RPMI8226 (cell line): ENCODE results near the gene HDGFL1.
A peak's percentile ranks its signal among the peaks of the same experiment; 100 is the strongest.

Experiments
- DNase-seq: peaks from one replicate; pipeline ENCODE4 v3.0.0-alpha.2; 2015

The HDGFL1 gene

GRCh38 chr6:22569281-22570184 lies at the start of gene HDGFL1:
TSS of gene HDGFL1 (plus strand) at chr6:22569566. CDS start at chr6:22569576, 10 bp downstream.
- DNase-seq = no peak

DNA sequence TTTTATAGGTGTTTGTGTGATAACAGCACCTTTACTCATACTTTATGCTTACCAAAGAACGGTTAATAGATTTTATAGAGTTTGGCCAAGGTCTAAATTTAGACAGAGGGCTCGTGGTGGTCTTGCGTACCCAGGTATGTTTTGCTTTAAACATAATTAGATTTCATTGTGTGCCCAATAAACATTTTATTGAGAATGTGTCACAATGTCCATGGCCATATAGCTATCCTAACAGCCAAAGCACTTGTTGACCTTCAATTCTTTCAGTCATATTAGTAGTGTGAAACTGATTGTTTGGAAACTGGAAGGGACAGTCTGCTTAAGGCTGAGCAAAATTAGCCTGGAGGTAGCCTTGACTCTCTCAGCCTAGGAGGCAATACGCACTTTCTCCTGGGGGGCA lies 48.3 kb upstream of the HDGFL1 start:
- no peak for DNase-seq

GRCh38 chr6:22526736-22527135 lies 42.6 kb upstream of the HDGFL1 start:
- no peak for DNase-seq

- DNase-seq = no peak
Measured at GRCh38 chr6:22529866-22530265, 39.5 kb upstream of the HDGFL1 start.

- no peak for DNase-seq
Measured at GRCh38 chr6:22530506-22530905, 38.9 kb upstream of the HDGFL1 start.

DNA sequence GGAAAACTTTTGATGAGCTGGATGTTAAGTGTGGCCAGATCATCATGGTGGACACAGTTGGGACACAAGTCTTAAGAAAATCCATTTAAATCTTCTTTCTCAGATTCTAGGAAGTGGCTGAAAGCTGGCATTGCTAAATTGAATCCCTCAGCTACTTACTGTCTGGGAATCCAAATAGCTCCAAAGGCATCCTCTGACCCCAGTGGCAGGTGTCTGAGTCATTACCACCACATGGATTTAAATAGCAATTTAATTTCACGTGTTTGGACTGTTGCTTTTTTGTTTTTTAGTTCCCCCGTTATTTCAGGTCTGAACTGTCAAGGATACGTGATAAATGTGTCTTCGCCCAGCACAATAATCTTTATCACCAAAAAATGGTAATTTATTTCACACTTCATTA lies 33.2 kb upstream of the HDGFL1 start:
- no peak for DNase-seq

DNA sequence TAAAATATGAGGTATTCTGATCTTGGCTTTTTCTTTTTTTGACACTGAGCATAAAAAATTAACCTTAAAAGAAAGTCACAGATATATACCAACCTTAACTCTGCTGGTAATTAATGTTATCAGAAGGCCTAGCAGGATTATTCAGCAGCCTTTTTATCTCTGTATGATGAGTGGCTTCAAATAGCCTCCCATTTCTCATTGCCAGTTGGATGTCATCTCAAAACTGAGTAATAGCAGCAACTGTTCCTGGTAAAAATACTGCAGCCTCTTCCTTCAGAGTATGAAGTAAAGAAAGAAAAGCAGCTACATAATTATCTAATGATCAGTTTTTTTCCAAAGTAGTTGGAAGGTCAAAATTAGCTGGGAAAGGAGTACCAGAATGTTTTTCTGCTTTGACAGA lies 24.9 kb upstream of the HDGFL1 start:
- DNase-seq = no peak

GRCh38 chr6:22545051-22545450 lies 24.3 kb upstream of the HDGFL1 start:
- DNase-seq = no peak

DNA sequence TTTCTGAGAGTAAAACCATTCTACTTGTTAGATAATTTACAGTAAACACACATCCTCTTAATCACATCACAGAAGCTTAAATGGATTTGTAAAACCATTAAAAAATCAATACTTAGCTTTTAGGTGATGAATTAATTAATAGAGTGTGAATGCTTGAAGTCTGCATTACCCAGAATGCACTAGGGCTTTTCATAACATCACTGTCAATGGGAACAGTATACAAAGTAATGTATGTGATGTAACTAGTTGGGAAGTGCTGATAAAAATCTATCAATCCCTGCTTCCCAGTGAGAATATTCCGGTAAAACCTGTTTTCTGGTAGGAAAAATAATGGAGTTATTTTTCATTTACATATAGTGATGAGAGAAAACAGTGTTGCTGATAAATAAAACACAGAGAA lies 23.1 kb upstream of the HDGFL1 start:
- no peak for DNase-seq

DNA sequence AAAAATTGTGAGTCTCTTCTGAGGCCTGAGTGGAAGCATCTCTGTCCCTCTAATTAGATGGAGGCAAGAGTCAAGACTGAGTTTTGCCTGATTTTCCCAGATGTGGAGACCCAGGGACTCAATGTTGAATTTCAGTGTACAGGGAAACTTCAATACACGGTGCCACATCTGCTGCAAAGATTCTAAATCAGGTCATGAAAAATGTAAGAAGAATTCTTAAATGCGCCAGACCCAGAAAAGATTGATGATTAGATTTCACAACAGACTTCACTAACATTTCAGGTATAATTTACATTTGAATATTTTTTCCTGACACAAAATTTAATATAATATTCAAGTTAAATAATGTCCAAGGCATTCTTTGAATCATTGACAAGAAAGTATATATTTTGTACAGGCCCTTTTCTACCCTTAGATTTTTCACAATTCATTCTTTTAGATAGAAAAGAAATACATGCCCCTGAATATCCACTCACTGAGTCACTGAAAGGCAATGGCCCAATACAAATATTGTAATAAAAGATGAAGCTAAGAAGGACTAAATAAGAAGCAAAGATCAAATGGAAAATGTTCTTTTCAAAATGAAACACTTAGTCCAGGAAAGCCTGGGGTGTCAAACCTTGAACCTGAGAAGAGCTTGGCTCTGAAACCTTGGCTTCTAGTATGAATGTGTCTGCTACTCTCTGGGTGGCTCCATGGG lies 18.2 kb upstream of the HDGFL1 start:
- no peak for DNase-seq

DNA sequence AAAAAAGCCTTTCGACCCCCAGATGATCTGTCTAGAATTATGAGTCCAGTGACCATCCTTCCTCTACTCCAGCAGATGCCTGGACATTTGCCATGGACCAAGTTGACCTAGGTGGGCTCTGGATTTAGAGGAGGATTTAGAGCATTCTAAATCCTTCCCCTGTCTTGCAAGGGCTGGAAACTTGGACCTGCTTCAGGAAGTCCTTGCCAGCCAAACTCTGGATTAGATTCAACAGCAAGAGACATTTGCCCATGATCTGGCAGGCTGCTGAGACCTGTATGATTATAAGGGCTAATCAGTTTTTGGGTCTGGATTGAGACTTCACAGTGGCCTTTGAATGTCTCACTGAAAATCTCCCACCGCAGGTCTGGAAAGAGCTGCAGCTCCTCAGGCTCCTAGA lies 13.1 kb upstream of the HDGFL1 start:
- no peak for DNase-seq

- DNase-seq = no peak
Measured at GRCh38 chr6:22557007-22557406, 12.4 kb upstream of the HDGFL1 start.

GRCh38 chr6:22558288-22558882 lies 11.0 kb upstream of the HDGFL1 start:
- no peak for DNase-seq

GRCh38 chr6:22568854-22569253 lies 512 bp upstream of the HDGFL1 start:
- peak; percentile 17 for DNase-seq

- DNase-seq = no peak
Measured at GRCh38 chr6:22570185-22570551, 802 bp downstream of the HDGFL1 start.

DNA sequence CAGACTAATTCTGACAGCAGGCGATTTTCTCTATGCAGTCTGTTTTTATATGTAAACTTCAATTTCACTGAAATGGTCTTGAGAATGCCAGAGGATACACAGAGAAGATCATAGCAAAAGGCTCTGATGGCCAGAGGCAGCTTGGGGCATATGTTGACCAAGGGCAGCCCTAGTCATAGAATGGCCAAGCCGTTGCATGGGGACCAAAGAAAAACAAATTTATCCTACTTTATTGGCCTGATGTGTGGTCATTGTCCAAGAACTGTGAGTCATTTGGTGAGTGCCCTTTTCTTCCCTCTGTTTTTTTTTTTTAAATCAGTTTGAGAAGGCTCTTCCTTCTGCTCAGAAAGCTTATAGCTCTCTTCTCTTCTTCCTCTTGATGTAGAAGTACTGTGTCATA lies 5.8 kb downstream of the HDGFL1 start:
- DNase-seq = no peak

DNA sequence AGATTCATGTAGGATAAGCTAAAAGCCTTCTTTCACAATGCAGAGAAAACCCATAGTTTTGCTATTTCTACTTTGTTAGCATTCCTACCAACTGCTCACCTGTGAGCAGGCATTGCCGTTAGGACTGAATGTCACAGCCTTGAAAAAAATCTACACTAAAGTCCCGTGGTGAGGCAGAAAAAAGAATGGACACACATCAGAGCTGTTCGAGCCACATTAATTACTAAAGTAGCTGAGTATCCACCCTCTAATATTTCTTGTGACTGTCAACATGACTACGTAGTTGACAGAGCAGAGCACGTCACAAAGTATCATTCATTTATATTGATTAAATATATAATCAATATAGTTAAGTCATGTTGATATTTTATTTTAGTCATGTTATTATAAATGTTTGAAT lies 10.1 kb downstream of the HDGFL1 start:
- no peak for DNase-seq

DNA sequence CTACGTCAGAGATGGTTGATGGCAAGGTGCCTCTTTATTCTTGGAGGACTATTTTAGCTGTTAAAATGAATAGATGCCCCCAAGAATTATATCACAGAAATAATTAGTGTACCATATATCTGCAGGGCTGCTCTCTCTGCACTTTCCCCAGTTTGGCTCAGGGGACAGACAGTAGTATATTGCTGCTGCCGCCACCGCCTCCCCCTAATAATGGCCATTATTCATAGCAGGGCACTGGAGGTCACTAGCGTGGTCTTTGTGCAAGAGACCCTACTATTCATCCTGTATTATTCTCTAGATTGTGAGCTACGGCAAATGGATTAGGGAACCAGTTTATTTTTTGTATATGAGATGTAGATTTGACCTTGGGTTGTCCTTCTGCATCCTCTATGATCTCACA lies 11.0 kb downstream of the HDGFL1 start:
- no peak for DNase-seq

- DNase-seq = no peak
Measured at GRCh38 chr6:22582417-22583205, 13.2 kb downstream of the HDGFL1 start.

DNA sequence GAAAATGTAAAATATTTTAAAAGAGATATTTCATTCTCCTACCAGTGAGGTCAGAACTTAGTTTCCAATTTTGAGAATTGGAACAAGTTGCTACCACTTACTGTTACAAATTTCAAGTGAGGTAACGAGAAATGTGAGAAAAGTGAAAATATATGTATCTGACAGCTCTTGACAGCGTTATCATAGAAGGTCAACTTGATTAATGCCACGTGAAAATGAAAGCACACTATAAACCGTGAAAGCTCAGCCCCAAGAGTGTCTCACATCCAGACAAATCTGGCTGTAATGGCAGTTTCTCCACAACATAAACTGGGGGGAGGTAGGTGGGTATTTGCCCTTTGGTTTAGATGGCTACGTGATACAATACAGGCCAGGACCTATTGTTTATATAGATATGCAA lies 13.9 kb downstream of the HDGFL1 start:
- DNase-seq = no peak

GRCh38 chr6:22583927-22584326 lies 14.6 kb downstream of the HDGFL1 start:
- no peak for DNase-seq

DNA sequence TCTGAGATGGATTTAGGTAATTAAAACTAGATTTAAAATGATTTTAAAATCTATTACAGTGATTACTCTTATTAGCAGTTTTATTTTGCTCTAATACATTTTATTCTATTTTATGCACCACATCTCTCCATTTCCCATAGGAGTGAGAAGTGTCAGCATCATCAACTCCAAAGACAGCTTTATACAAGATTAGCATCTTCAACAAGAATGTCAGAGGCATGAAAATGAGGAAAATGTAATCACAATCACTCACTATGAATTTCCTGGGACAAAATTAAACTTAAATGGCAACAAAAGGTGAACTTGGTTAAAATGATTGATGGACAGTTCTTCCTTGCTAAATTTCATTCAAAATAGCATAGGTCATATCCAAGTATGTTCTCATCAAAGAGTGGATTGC lies 19.8 kb downstream of the HDGFL1 start:
- no peak for DNase-seq

DNA sequence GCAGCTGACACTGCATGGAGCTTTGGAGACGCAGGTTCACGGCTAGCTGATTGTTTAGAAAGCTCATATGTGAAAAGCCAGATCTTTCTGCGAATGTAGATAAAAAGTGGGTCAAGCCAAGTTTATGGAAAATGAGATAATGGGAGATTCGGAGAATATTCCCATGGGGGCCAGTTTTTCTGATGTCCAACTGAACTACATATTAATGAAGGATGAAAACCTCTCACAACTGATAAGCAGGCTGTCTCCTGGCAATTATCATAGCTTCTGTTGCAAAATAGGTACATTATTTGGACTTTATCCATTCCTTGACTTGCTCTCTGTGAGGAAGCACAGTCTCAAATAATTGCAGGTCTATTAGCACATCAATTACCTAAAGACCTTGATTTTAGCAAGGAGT lies 21.1 kb downstream of the HDGFL1 start:
- no peak for DNase-seq
